IMR-90 (cell line): ENCODE data around the gene TP53BP2. TPM values are rescaled to one million over a fixed set of nuclear protein-coding genes. Genes with fewer than 3 reads are reported as not detected.
A peak's percentile ranks its signal among the peaks of the same experiment; 100 is the strongest.

Experiments used
- ATAC-seq: fragments of 200-7000 bp; cut with Tn5 transposase; 2 replicates; pipeline ENCODE4 v1.9.1; 2020; ENCODE audit warnings: low read depth, mild to moderate bottlenecking, moderate library complexity
- BruUV-seq: library from RNA; stranded (reverse); fragments of 400-500 nt; replicated peaks from 2 replicates; lab custom pipeline; 2021; lab: Mats Ljungman, UMichigan
- CTCF ChIA-PET: fragments of 300-600 bp; formaldehyde crosslinking; extraction: SDS; loops from one replicate; lab custom pipeline; 2021; ENCODE audit warnings: antibody characterized with exemption; lab: Yijun Ruan, JAX
- POLR2A ChIA-PET: fragments of 300-600 bp; sonication (Branson Sonifier 250); formaldehyde crosslinking; loops from one replicate; lab custom pipeline; 2022; ENCODE audit warnings: antibody characterized with exemption; ENCODE audit not compliant: unreplicated experiment; lab: Charles Lee
- DNase-seq: peaks from one replicate; pipeline ENCODE4 v3.0.0; 2013
- H2AFZ ChIP-seq: replicated peaks from 2 replicates; pipeline ENCODE3; 2013; ENCODE audit warnings: low read length, mild to moderate bottlenecking; ENCODE audit not compliant: poor library complexity
- H2AK5ac ChIP-seq: 2 replicates; pipeline ENCODE4 v1.6.1; 2013; ENCODE audit warnings: low read depth, low read length, inconsistent platforms
- H2AK9ac ChIP-seq: replicated peaks from 2 replicates; pipeline ENCODE3; 2013; ENCODE audit warnings: mild to moderate bottlenecking, low read depth, low read length, moderate library complexity; ENCODE audit not compliant: poor library complexity
- H2BK120ac ChIP-seq: 2 replicates; pipeline ENCODE4 v1.6.1; 2013; ENCODE audit warnings: low read depth, low read length, inconsistent platforms
- H2BK15ac ChIP-seq: 3 replicates; pipeline ENCODE4 v1.6.1; 2013; ENCODE audit warnings: low read depth, low read length, inconsistent platforms
- H2BK20ac ChIP-seq: 2 replicates; pipeline ENCODE4 v1.6.1; 2013; ENCODE audit warnings: low read depth, mild to moderate bottlenecking, inconsistent platforms, low read length, moderate library complexity
- H2BK5ac ChIP-seq: 2 replicates; pipeline ENCODE4 v1.6.1; 2013; ENCODE audit warnings: mild to moderate bottlenecking, low read depth, low read length, inconsistent platforms; ENCODE audit not compliant: poor library complexity, severe bottlenecking
- H3K14ac ChIP-seq: replicated peaks from 2 replicates; pipeline ENCODE4 v1.6.1; 2013; ENCODE audit warnings: low read depth, low read length, inconsistent platforms
- H3K18ac ChIP-seq: 2 replicates; pipeline ENCODE4 v1.6.1; 2013; ENCODE audit warnings: low read depth, low read length, control low read depth
- H3K23ac ChIP-seq: 2 replicates; pipeline ENCODE4 v1.6.1; 2013; ENCODE audit warnings: low read depth, low read length, inconsistent platforms
- H3K27ac ChIP-seq: 2 replicates; pipeline ENCODE4 v1.5.1; 2013; ENCODE audit warnings: mild to moderate bottlenecking, control low read depth, low read length; ENCODE audit not compliant: insufficient read depth
- H3K27me3 ChIP-seq: 2 replicates; pipeline ENCODE4 v1.6.1; 2013; ENCODE audit warnings: low read length; ENCODE audit not compliant: control insufficient read depth, insufficient read depth
- H3K36me3 ChIP-seq: 2 replicates; pipeline ENCODE4 v1.6.1; 2013; ENCODE audit warnings: low read length, mixed read lengths; ENCODE audit not compliant: control insufficient read depth, insufficient read depth
- H3K4ac ChIP-seq: 2 replicates; pipeline ENCODE4 v1.6.1; 2013; ENCODE audit warnings: low read depth, low read length, inconsistent platforms
- H3K4me1 ChIP-seq: 2 replicates; pipeline ENCODE4 v1.6.1; 2013; ENCODE audit warnings: low read length, mixed read lengths; ENCODE audit not compliant: control insufficient read depth, insufficient read depth
- H3K4me2 ChIP-seq: 2 replicates; pipeline ENCODE4 v1.6.1; 2013; ENCODE audit warnings: low read depth, mild to moderate bottlenecking, control low read depth, low read length, moderate library complexity
- H3K4me3 ChIP-seq: 2 replicates; pipeline ENCODE4 v1.5.1; 2013; ENCODE audit warnings: low read depth, mild to moderate bottlenecking, control low read depth, low read length, moderate library complexity; ENCODE audit not compliant: insufficient read depth
- H3K56ac ChIP-seq: 2 replicates; pipeline ENCODE4 v1.6.1; 2013; ENCODE audit warnings: low read length, inconsistent platforms; ENCODE audit not compliant: insufficient read depth; ENCODE audit errors: extremely low read depth
- H3K79me1 ChIP-seq, 2 experiments: 2 replicates each; pipeline ENCODE4 v1.6.1; 2013; ENCODE audit warnings: low read length in 2 of 2, inconsistent platforms in 1 of 2, low read depth in 1 of 2
- H3K9ac ChIP-seq: 2 replicates; pipeline ENCODE4 v1.6.1; 2013; ENCODE audit warnings: low read depth, low read length, control low read depth
- H3K9me1 ChIP-seq: 2 replicates; pipeline ENCODE4 v1.6.1; 2013; ENCODE audit warnings: low read length, inconsistent platforms; ENCODE audit not compliant: insufficient read depth
- H3K9me3 ChIP-seq: 2 replicates; pipeline ENCODE4 v1.6.1; 2013; ENCODE audit warnings: low read length; ENCODE audit not compliant: control insufficient read depth, insufficient read depth
- H4K20me1 ChIP-seq: 2 replicates; pipeline ENCODE4 v1.6.1; 2013; ENCODE audit warnings: low read length, inconsistent platforms; ENCODE audit not compliant: insufficient read depth
- H4K5ac ChIP-seq: 2 replicates; pipeline ENCODE4 v1.6.1; 2013; ENCODE audit warnings: mild to moderate bottlenecking, low read depth, low read length, control low read depth
- H4K8ac ChIP-seq, 2 experiments: 2 replicates each; pipeline ENCODE4 v1.6.1; 2013; ENCODE audit warnings: low read depth in 2 of 2, low read length in 2 of 2, control low read depth in 1 of 2, inconsistent platforms in 1 of 2
- H4K91ac ChIP-seq: 2 replicates; pipeline ENCODE4 v1.6.1; 2013; ENCODE audit warnings: low read depth, low read length, inconsistent platforms; ENCODE audit not compliant: insufficient read depth
- BHLHE40 ChIP-seq: fragments of 150-350 bp; IDR thresholded peaks from 2 replicates; pipeline ENCODE4 v1.6.1; 2016; ENCODE audit warnings: mild to moderate bottlenecking, low read depth, low read length
- CEBPB ChIP-seq: IDR thresholded peaks from 2 replicates; pipeline ENCODE4 v1.6.1; 2012; ENCODE audit warnings: low read depth, low read length, improper control_type of control experiment
- CHD1 ChIP-seq: IDR thresholded peaks from 2 replicates; pipeline ENCODE4 v1.6.1; 2012; ENCODE audit warnings: low read depth, low read length, improper control_type of control experiment
- CTCF ChIP-seq: conservative IDR thresholded peaks from 2 replicates; pipeline ENCODE4 v1.5.1; 2012; ENCODE audit warnings: mild to moderate bottlenecking, low read depth, low read length, improper control_type of control experiment
- ELK1 ChIP-seq: fragments of 150-350 bp; IDR thresholded peaks from 2 replicates; pipeline ENCODE4 v1.6.1; 2016; ENCODE audit warnings: low read depth, mild to moderate bottlenecking, low read length, moderate library complexity, borderline replicate concordance
- FOS ChIP-seq: fragments of 150-350 bp; IDR thresholded peaks from 2 replicates; pipeline ENCODE4 v1.6.1; 2016; ENCODE audit warnings: low read depth, low read length
- MAFK ChIP-seq: IDR thresholded peaks from 2 replicates; pipeline ENCODE4 v1.6.1; 2012; ENCODE audit warnings: low read depth, low read length, improper control_type of control experiment
- MAZ ChIP-seq: IDR thresholded peaks from 2 replicates; pipeline ENCODE4 v1.6.1; 2012; ENCODE audit warnings: low read depth, mild to moderate bottlenecking, low read length, improper control_type of control experiment, moderate library complexity, borderline replicate concordance
- MXI1 ChIP-seq: IDR thresholded peaks from 2 replicates; pipeline ENCODE4 v1.6.1; 2012; ENCODE audit warnings: low read depth, mild to moderate bottlenecking, low read length, moderate library complexity, borderline replicate concordance
- NFE2L2 ChIP-seq: fragments of 150-350 bp; IDR thresholded peaks from 2 replicates; pipeline ENCODE4 v1.6.1; 2016; ENCODE audit warnings: low read depth, mild to moderate bottlenecking, low read length
- POLR2A ChIP-seq: IDR thresholded peaks from 2 replicates; pipeline ENCODE4 v1.6.1; 2012; ENCODE audit warnings: mild to moderate bottlenecking, low read depth, low read length
- RAD21 ChIP-seq: IDR thresholded peaks from 2 replicates; pipeline ENCODE4 v1.6.1; 2012; ENCODE audit warnings: low read length, improper control_type of control experiment
- RCOR1 ChIP-seq: IDR thresholded peaks from 2 replicates; pipeline ENCODE4 v1.6.1; 2012; ENCODE audit warnings: mild to moderate bottlenecking, low read length, improper control_type of control experiment; ENCODE audit not compliant: insufficient replicate concordance
- RFX5 ChIP-seq: IDR thresholded peaks from 2 replicates; pipeline ENCODE4 v1.8.0; 2012; ENCODE audit warnings: low read depth, mild to moderate bottlenecking, low read length, moderate library complexity
- SMC3 ChIP-seq: fragments of 150-350 bp; IDR thresholded peaks from 2 replicates; pipeline ENCODE4 v1.6.1; 2016; ENCODE audit warnings: low read depth, mild to moderate bottlenecking, antibody characterized with exemption, low read length, moderate library complexity
- WGBS, 2 experiments: methylation state at CpG; one replicate each; pipeline versions ENCODE4 v1.1.5 to v1.1.7; 2013; ENCODE audit warnings: missing lambda C conversion rate in 2 of 2; ENCODE audit not compliant: insufficient read length in 1 of 2; ENCODE audit errors: extremely low coverage in 2 of 2; 5-methylcytosine and 5-hydroxymethylcytosine counted together
- dilution Hi-C: fragments of 300-500 bp; cut with HindIII; formaldehyde crosslinking; loops from one replicate; pipeline ENCODE4 v1.14.3; 2018; ENCODE audit warnings: low sequenced_read_pairs; ENCODE audit not compliant: unreplicated experiment
- in situ Hi-C: fragments of 300-500 bp; cut with MboI; formaldehyde crosslinking; loops from 3 replicates; pipeline ENCODE4 v1.14.3; 2019; ENCODE audit warnings: low sequenced_read_pairs, inconsistent platforms, mixed read lengths
- intact Hi-C: fragments of 100-400 bp; cut with micrococcal nuclease; formaldehyde crosslinking; loops from 2 replicates; pipeline ENCODE4 v1.10.0; 2022
- polyA plus RNA-seq, 3 experiments: library from polyadenylated mRNA; depleted of rRNA; stranded (reverse); fragments of >200 nt; gene quantifications; 2 replicates each; pipeline ENCODE4 v1.2.3, GENCODE V29; 2012; ENCODE audit warnings: low replicate concordance in 1 of 3
- total RNA-seq: library from RNA; depleted of rRNA; stranded (reverse); fragments of >200 nt; gene quantifications from 2 replicates; pipeline ENCODE4 v1.2.3, GENCODE V29; 2012

The TP53BP2 gene
- total and polyA plus RNA-seq, 2 of the 4 experiments (the other 2 are of a cell fraction), result 19.9 to 35.0 TPM

GRCh38 chr1:223770621-223771315 is 75.0 kb downstream of the TP53BP2 start:
- peak overlapping the region; percentile 94 for H2BK5ac ChIP-seq
- H3K9me1 ChIP-seq, result peaks cover 7% of the 10 kb centered on the region; the same call in 1 of the 2 replicates
- peak overlapping the region; percentile 76; the same call in 1 of the 2 replicates for H3K56ac ChIP-seq
- ChIA-PET CTCF (no interaction called here), POLR2A (interaction anchor here (0.6 to 1.6 kb wide), 2 partner anchors 69 to 73 kb away, joined by 3 to 7 read pairs; no protein-coding TSS in a partner anchor)
- in situ Hi-C loops, result no loop called here
- intact Hi-C loops, result no loop called here
- H3K4ac ChIP-seq, result peak overlapping the region; percentile 69
- peak overlapping the region; percentile 29; the same call in 1 of the 2 replicates for H4K5ac ChIP-seq
- peak overlapping the region; percentile 43 for H2AK9ac ChIP-seq
- H3K9ac ChIP-seq, result peak overlapping the region; percentile 18
- H3K14ac ChIP-seq, result peak overlapping the region; percentile 45
- peak overlapping the region; percentile 95 for H3K27ac ChIP-seq
- H2BK120ac ChIP-seq, result peak overlapping the region; percentile 56; the same call in 1 of the 2 replicates
- H3K27me3 ChIP-seq, result no peaks in the 10 kb centered on the region
- peak overlapping the region; percentile 31; the same call in 1 of the 2 replicates for H3K23ac ChIP-seq
- dilution Hi-C loops, result no loop called here
- H3K18ac ChIP-seq, result peak overlapping the region; percentile 12
- H3K4me1 ChIP-seq, result peaks cover 18% of the 10 kb centered on the region
- H3K9me3 ChIP-seq, result no peaks in the 10 kb centered on the region
- no peak overlapping the region for H3K4me3 ChIP-seq
- no peak for ATAC-seq
- H4K91ac ChIP-seq, result peak overlapping the region; percentile 77
- peaks cover 22 to 37% of the 10 kb centered on the region in 2 experiments for H3K79me1 ChIP-seq
- H4K8ac ChIP-seq, result peak overlapping the region; percentile 17 to 51; a peak in 3 of 4 replicates
- peaks cover 12% of the 10 kb centered on the region for H4K20me1 ChIP-seq
- peaks cover 55% of the 10 kb centered on the region for H3K36me3 ChIP-seq
- H3K4me2 ChIP-seq, result no peak overlapping the region; the same call in 1 of the 2 replicates
- no TSS peak for BruUV-seq
- WGBS, 2 experiments, result 87% methylated on average over 3 of the region's 9 CpGs; no CpG with 5 or more reads in 1 of the 2 experiments
- no peak for DNase-seq
- H2BK15ac ChIP-seq, result peak overlapping the region; percentile 30; the same call in 1 of the 3 replicates
- H2AK5ac ChIP-seq, result peak overlapping the region; percentile 90
- no peak overlapping the region for H2BK20ac ChIP-seq
- no peak overlapping the region for H2AFZ ChIP-seq
- TF ChIP-seq FOS, result no peak
- TF ChIP-seq SMC3, result no peak
- no peak for TF ChIP-seq CTCF
- no peak for TF ChIP-seq POLR2A
- TF ChIP-seq RCOR1, result no peak
- no peak for TF ChIP-seq RFX5
- no peak for TF ChIP-seq BHLHE40
- TF ChIP-seq MAZ, result no peak
- TF ChIP-seq CHD1, result no peak
- no peak for TF ChIP-seq MAFK
- TF ChIP-seq RAD21, result no peak
- TF ChIP-seq NFE2L2, result no peak
- TF ChIP-seq ELK1, result no peak
- no peak for TF ChIP-seq MXI1
- no peak for TF ChIP-seq CEBPB
